Keratinocyte (primary cell): ENCODE results near the gene DDIAS. TPM values are rescaled to one million over a fixed set of nuclear protein-coding genes. Genes with fewer than 3 reads are reported as not detected.

ENCODE experiments used
- DNase-seq: peaks from one replicate; pipeline ENCODE4 v3.0.0-alpha.2; 2011; ENCODE audit warnings: low read depth, missing footprints, low spot score
- FAIRE-seq: peaks from 2 replicates; lab custom pipeline; 2011; peaks lifted over from hg19 to GRCh38; lab: Jason Lieb, UNC
- H2AFZ ChIP-seq: 2 replicates; pipeline ENCODE4 v1.6.0; 2012; ENCODE audit warnings: low read length, control low read depth, inconsistent platforms; ENCODE audit not compliant: control insufficient read depth
- H3K27ac ChIP-seq: 2 replicates; pipeline ENCODE4 v1.5.1; 2011; ENCODE audit warnings: low read length; ENCODE audit not compliant: control insufficient read depth, insufficient read depth
- H3K27me3 ChIP-seq: 3 replicates; pipeline ENCODE4 v1.6.0; 2011; ENCODE audit warnings: low read length; ENCODE audit not compliant: control insufficient read depth, insufficient read depth; ENCODE audit errors: extremely low read depth
- H3K36me3 ChIP-seq, 2 experiments: 2 replicates in 1 of 2; 3 replicates in 1 of 2; pipeline ENCODE4 v1.5.1; 2011; ENCODE audit warnings: low read length in 2 of 2, mild to moderate bottlenecking in 1 of 2; ENCODE audit not compliant: control insufficient read depth in 2 of 2, insufficient read depth in 2 of 2; ENCODE audit errors: extremely low read depth in 1 of 2
- H3K4me1 ChIP-seq: 3 replicates; pipeline ENCODE4 v1.5.1; 2011; ENCODE audit warnings: low read length; ENCODE audit not compliant: control insufficient read depth, insufficient read depth; ENCODE audit errors: extremely low read depth
- H3K4me2 ChIP-seq: 3 replicates; pipeline ENCODE4 v1.6.0; 2011; ENCODE audit warnings: low read depth, low read length; ENCODE audit not compliant: control insufficient read depth, insufficient read depth; ENCODE audit errors: extremely low read depth
- H3K4me3 ChIP-seq, 3 experiments: fragments of 200-600 bp in 1 of 3; sonication (generic) in 1 of 3; 2 replicates in 2 of 3; 3 replicates in 1 of 3; pipeline ENCODE4 v1.5.1; 2011 to 2016; ENCODE audit warnings: low read length in 3 of 3, mild to moderate bottlenecking in 3 of 3, control low read depth in 2 of 3, inconsistent platforms in 1 of 3, low read depth in 1 of 3, mixed read lengths in 1 of 3, mixed run types in 1 of 3, moderate library complexity in 1 of 3; ENCODE audit not compliant: control insufficient read depth in 2 of 3, insufficient read depth in 2 of 3; ENCODE audit errors: extremely low read depth in 1 of 3
- H3K79me2 ChIP-seq: 2 replicates; pipeline ENCODE4 v1.6.0; 2012; ENCODE audit warnings: low read length; ENCODE audit not compliant: control insufficient read depth, insufficient read depth
- H3K9ac ChIP-seq: 3 replicates; pipeline ENCODE4 v1.6.0; 2011; ENCODE audit warnings: low read length; ENCODE audit not compliant: control insufficient read depth, insufficient read depth; ENCODE audit errors: extremely low read depth
- H3K9me1 ChIP-seq: 3 replicates; pipeline ENCODE4 v1.6.0; 2011; ENCODE audit warnings: low read length; ENCODE audit not compliant: control insufficient read depth, insufficient read depth; ENCODE audit errors: extremely low read depth
- H3K9me3 ChIP-seq: 2 replicates; pipeline ENCODE4 v1.5.1; 2012; ENCODE audit warnings: low read depth, low read length; ENCODE audit not compliant: control insufficient read depth
- H4K20me1 ChIP-seq: 3 replicates; pipeline ENCODE4 v1.6.0; 2011; ENCODE audit warnings: low read length; ENCODE audit not compliant: control insufficient read depth, insufficient read depth; ENCODE audit errors: extremely low read depth
- EZH2 ChIP-seq: IDR thresholded peaks from one replicate; pipeline ENCODE4 v1.6.1; 2012; ENCODE audit warnings: inconsistent platforms, mild to moderate bottlenecking, low read length, moderate library complexity
- dilution Hi-C: fragments of 300-500 bp; cut with MboI; formaldehyde crosslinking; loops from one replicate; pipeline ENCODE4 v1.7.0; 2020; ENCODE audit warnings: low sequenced_read_pairs; ENCODE audit not compliant: extremely low pct_ligation_motif_present
- polyA plus RNA-seq, 5 experiments: library from polyadenylated mRNA; depleted of rRNA in 3 of 5; stranded (reverse) in 3 of 5; stranded (forward) in 1 of 5; unstranded in 1 of 5; fragments of >200 nt; gene quantifications; 1 replicate in 1 of 5; 2 replicates in 3 of 5; 3 replicates in 1 of 5; pipeline versions ENCODE4 v1.2.1 to v1.2.3, GENCODE V29; 2011 to 2012; ENCODE audit warnings: missing spikeins in 2 of 5, low read depth in 1 of 5, low replicate concordance in 1 of 5
- TF ChIP-seq, protein P1 (sequence below), 3 experiments: IDR thresholded peaks in 1 of 3; conservative IDR thresholded peaks in 1 of 3; optimal IDR thresholded peaks in 1 of 3; 2 replicates in 2 of 3; 3 replicates in 1 of 3; pipeline versions ENCODE3 to v1.5.1; 2011; ENCODE audit warnings: low read length in 3 of 3, mild to moderate bottlenecking in 3 of 3, moderate library complexity in 2 of 3, control low read depth in 1 of 3, inconsistent platforms in 1 of 3; ENCODE audit not compliant: insufficient read depth in 2 of 3; ENCODE audit errors: extremely low read depth in 1 of 3

DDIAS gene
- polyA plus RNA-seq, 1 donor (not counting 4 experiments of a cell fraction or from before 2014, with no cell fraction given), result 8.7 TPM

DNA sequence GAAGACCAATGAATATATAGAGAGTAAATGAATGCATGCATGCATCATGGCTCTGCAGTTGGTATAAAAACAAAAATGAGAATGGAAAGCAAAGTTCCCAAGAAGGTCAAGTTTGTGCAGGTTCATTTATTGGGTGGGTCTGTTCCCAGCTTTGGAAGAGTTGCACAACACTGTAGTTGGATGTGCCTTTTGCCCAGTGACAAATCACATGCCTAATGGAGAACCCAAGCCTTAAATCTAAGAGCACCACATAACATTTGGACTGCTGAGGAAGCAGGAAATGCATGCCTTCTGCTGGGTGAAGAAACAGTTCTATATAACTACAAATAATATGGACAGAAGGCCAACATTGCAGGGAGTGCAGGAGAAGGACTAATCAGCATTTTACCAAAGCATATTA lies 31.9 kb upstream of the DDIAS start:
- TF ChIP-seq, protein P1, sequence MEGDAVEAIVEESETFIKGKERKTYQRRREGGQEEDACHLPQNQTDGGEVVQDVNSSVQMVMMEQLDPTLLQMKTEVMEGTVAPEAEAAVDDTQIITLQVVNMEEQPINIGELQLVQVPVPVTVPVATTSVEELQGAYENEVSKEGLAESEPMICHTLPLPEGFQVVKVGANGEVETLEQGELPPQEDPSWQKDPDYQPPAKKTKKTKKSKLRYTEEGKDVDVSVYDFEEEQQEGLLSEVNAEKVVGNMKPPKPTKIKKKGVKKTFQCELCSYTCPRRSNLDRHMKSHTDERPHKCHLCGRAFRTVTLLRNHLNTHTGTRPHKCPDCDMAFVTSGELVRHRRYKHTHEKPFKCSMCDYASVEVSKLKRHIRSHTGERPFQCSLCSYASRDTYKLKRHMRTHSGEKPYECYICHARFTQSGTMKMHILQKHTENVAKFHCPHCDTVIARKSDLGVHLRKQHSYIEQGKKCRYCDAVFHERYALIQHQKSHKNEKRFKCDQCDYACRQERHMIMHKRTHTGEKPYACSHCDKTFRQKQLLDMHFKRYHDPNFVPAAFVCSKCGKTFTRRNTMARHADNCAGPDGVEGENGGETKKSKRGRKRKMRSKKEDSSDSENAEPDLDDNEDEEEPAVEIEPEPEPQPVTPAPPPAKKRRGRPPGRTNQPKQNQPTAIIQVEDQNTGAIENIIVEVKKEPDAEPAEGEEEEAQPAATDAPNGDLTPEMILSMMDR (optimal IDR thresholded peaks at IDR 0.05 in 1 of 3, IDR thresholded peaks at IDR 0.05 in 1 of 3, conservative IDR thresholded peaks at IDR 0.05 in 1 of 3; ENCODE audit: extremely low read depth in 1 of 3, insufficient read depth in 2 of 3, low read length in 3 of 3), result no peak
- no peak for TF ChIP-seq EZH2
- H3K79me2 ChIP-seq, result no peaks in the 10 kb centered on the region
- dilution Hi-C loops, result no loop called here
- H3K4me3 ChIP-seq, result no peak overlapping the region
- no peak overlapping the region for H3K9ac ChIP-seq
- no peaks in the 10 kb centered on the region for H3K9me1 ChIP-seq
- peaks cover 6% of the 10 kb centered on the region for H3K4me1 ChIP-seq
- no peak overlapping the region for H2AFZ ChIP-seq
- no peaks in the 10 kb centered on the region for H3K9me3 ChIP-seq
- FAIRE-seq (peak; percentile 20), DNase-seq (no peak)
- no peak overlapping the region for H3K27ac ChIP-seq
- H4K20me1 ChIP-seq, result no peaks in the 10 kb centered on the region
- H3K36me3 ChIP-seq, result no peaks in the 10 kb centered on the region
- no peaks in the 10 kb centered on the region for H3K27me3 ChIP-seq
- H3K4me2 ChIP-seq, result no peak overlapping the region

DNA sequence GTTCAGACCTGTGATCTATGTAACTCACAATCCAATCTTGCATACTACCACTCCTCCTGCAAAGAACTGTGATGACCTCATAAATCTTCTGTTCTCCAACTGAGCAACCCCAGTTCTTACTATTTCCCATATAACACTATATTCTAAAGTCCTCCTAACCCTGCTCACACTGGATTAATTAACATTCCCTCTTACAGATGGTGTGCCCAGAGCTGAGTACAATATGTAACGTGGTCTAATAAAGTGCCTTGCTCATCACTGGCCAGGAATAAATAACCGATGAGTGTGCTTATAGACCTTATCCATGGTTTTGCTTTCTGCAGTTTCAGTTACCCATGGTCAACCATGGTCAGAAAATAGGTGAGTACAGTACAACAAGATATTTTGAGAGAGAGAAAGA lies 29.9 kb upstream of the DDIAS start:
- Histone ChIP-seq H3K9me3 (no peaks in the 10 kb centered on the region), H3K4me1 (peaks cover 6% of the 10 kb centered on the region), H3K27ac (no peak overlapping the region), H3K27me3 (no peaks in the 10 kb centered on the region), H3K9me1 (no peaks in the 10 kb centered on the region), H4K20me1 (no peaks in the 10 kb centered on the region), H3K36me3 (no peaks in the 10 kb centered on the region), H3K4me2 (no peak overlapping the region), H3K9ac (no peak overlapping the region), H2AFZ (no peak overlapping the region), H3K79me2 (no peaks in the 10 kb centered on the region), H3K4me3 (no peak overlapping the region)
- no peak for FAIRE-seq
- dilution Hi-C loops, result no loop called here
- TF ChIP-seq EZH2, result no peak
- TF ChIP-seq, protein P1 (optimal IDR thresholded peaks at IDR 0.05 in 1 of 3, IDR thresholded peaks at IDR 0.05 in 1 of 3, conservative IDR thresholded peaks at IDR 0.05 in 1 of 3; ENCODE audit: extremely low read depth in 1 of 3, insufficient read depth in 2 of 3, low read length in 3 of 3), result no peak
- no peak for DNase-seq
